GM12873 (cell line): ENCODE results near the gene TTI1.

Experiments
- CTCF ChIP-seq: IDR thresholded peaks from 2 replicates; pipeline ENCODE4 v1.5.1; 2012; ENCODE audit warnings: low read depth, mild to moderate bottlenecking, moderate library complexity, low read length, control low read depth; ENCODE audit not compliant: insufficient read depth; ENCODE audit errors: missing control alignments

The TTI1 gene

DNA sequence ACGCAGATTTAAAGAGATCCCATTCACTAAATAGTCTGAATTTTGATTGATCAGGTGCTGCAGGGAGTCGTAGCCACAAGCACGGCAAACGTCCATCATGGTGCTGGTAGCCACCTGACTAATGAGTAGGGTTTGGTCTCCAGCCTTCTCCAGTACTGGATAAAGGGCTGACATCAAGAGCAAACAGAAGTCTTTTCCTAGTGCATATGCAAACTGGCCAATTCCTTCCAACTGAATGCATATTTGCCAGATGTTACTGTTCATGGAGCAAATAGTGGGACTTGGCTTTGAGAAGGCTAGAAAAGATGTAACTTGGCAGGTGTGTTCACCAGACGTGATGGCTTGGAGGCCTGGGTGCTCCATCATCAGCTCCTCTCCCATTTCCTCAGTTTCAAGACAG, 21.6 kb downstream of the TTI1 start:
- TF ChIP-seq CTCF: no peak

GRCh38 chr20:38008233-38008944, 24.9 kb downstream of the TTI1 start:
- TF ChIP-seq CTCF: no peak

GRCh38 chr20:38007526-38007925, 25.7 kb downstream of the TTI1 start:
- TF ChIP-seq CTCF: no peak

- TF ChIP-seq CTCF: no peak
These were observed 27.4 kb downstream of the TTI1 start for GRCh38 chr20:38005903-38006302.

DNA sequence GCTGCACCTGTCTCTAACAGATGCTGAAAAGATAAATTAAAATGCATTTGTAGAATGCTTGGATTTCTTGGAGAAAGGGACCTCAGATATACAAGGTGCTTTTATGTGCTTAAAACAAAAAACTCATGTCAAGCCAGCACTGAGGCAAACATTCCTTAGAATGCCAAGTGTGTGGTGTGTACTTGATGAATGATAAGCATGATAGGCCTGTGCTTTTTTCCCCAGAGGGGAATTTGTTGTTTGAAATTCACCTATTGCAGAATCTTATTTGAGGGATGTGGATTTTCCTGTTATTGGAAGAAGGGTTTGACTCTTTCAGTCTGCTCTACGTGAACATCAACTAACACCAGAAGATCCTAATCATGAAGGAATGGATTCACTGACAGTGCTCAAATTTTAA, 28.8 kb downstream of the TTI1 start:
- no peak for TF ChIP-seq CTCF

DNA sequence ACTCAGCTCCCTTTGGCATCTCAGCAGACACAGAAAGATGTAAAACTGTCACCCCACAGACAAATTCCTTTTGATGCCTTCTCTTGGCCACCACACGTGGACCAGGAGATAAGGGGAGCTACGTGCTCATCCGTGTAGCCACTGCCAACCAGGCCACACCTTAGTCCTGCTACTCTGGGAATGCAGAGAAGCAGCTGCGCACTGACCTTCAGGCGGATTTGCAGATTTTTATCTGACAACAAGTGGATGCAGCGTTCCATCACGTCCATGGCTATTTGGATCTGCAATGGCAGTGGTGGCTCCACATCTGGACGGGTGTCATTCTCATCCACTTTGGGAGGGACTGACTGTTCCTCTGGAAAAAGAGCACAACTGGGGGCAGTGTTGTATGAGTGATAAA, 30.8 kb downstream of the TTI1 start:
- no peak for TF ChIP-seq CTCF

DNA sequence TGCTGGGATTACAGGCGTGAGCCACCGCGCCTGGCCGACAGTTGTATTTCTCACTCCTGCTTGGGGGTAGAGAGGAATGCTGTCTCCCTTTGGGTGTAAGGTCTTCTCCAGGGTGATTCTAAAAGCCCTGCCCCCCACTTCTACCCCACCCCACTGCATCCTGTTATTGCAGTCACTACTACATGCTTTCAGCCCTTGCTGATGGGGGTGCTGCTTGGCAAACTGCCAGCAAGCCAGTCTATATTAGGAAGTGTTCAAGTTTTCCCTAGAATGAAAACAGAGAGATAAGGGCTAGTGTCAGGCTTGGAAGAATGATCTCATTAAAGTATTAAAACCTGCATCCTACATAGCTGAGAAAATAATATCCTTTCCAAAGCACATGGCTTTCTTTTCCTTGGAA, 31.3 kb downstream of the TTI1 start:
- no peak for TF ChIP-seq CTCF
